SK-N-SH treated with all-trans-retinoic acid at 6 μM for 48 hours (cell line): Measurements from ENCODE around the gene HERPUD2.
A peak's percentile ranks its signal among the peaks of the same experiment; 100 is the strongest.

Source experiments
- ATAC-seq: fragments of 200-7000 bp; cut with Tn5 transposase; 3 replicates; pipeline ENCODE4 v1.9.1; 2020; ENCODE audit warnings: mild to moderate bottlenecking, moderate library complexity
- ARNTL ChIP-seq: fragments of 450-650 bp; formaldehyde crosslinking; IDR thresholded peaks from 2 replicates; pipeline ENCODE4 v1.5.0; 2020; ENCODE audit warnings: low read depth, mild to moderate bottlenecking, moderate library complexity, borderline replicate concordance
- BACH2 ChIP-seq: fragments of 250-450 bp; sonication (Bioruptor Pico); IDR thresholded peaks from 2 replicates; pipeline ENCODE4 v1.9.0; 2021; ENCODE audit warnings: mild to moderate bottlenecking, borderline replicate concordance
- CREB5 ChIP-seq: fragments of 250-450 bp; sonication (Bioruptor Pico); IDR thresholded peaks from 2 replicates; pipeline ENCODE4 v1.5.1; 2020; ENCODE audit warnings: low read depth, mild to moderate bottlenecking, moderate library complexity
- CSDC2 ChIP-seq: fragments of 250-450 bp; sonication (Bioruptor Pico); IDR thresholded peaks from 2 replicates; pipeline ENCODE4 v1.5.0; 2020; ENCODE audit warnings: mild to moderate bottlenecking, moderate library complexity
- CSRNP3 ChIP-seq: fragments of 250-450 bp; sonication (Bioruptor Pico); IDR thresholded peaks from 2 replicates; pipeline ENCODE4 v1.5.1; 2021; ENCODE audit warnings: mild to moderate bottlenecking, moderate library complexity
- ESRRG ChIP-seq: fragments of 250-450 bp; sonication (Bioruptor Pico); IDR thresholded peaks from 2 replicates; pipeline ENCODE4 v1.6.1; 2021; ENCODE audit warnings: mild to moderate bottlenecking
- GLIS3 ChIP-seq: fragments of 250-450 bp; sonication (Bioruptor Pico); IDR thresholded peaks from 2 replicates; pipeline ENCODE4 v1.5.0; 2020; ENCODE audit warnings: mild to moderate bottlenecking, moderate library complexity
- ISL1 ChIP-seq: fragments of 250-450 bp; sonication (Bioruptor Pico); IDR thresholded peaks from 2 replicates; pipeline ENCODE4 v2.1.2; 2022; ENCODE audit warnings: mild to moderate bottlenecking, moderate library complexity
- PATZ1 ChIP-seq: fragments of 250-450 bp; sonication (Bioruptor Pico); IDR thresholded peaks from 2 replicates; pipeline ENCODE4 v1.8.0; 2020; ENCODE audit warnings: mild to moderate bottlenecking, moderate library complexity, borderline replicate concordance
- POU6F1 ChIP-seq: fragments of 250-450 bp; sonication (Bioruptor Pico); IDR thresholded peaks from 2 replicates; pipeline ENCODE4 v1.8.0; 2021; ENCODE audit warnings: low read depth, mild to moderate bottlenecking, moderate library complexity, borderline replicate concordance
- PPARA ChIP-seq: fragments of 250-450 bp; sonication (Bioruptor Pico); IDR thresholded peaks from 2 replicates; pipeline ENCODE4 v1.5.0; 2020; ENCODE audit warnings: mild to moderate bottlenecking, borderline replicate concordance
- RARB ChIP-seq: fragments of 250-450 bp; sonication (Bioruptor Pico); IDR thresholded peaks from 2 replicates; pipeline ENCODE4 v1.8.0; 2021; ENCODE audit warnings: mild to moderate bottlenecking, moderate library complexity
- SNAI2 ChIP-seq: fragments of 250-450 bp; sonication (Bioruptor Pico); IDR thresholded peaks from 2 replicates; pipeline ENCODE4 v1.5.0; 2020; ENCODE audit warnings: mild to moderate bottlenecking, moderate library complexity
- TCF4 ChIP-seq: fragments of 250-450 bp; sonication (Bioruptor Pico); IDR thresholded peaks from 2 replicates; pipeline ENCODE4 v1.8.0; 2021; ENCODE audit warnings: mild to moderate bottlenecking, moderate library complexity, borderline replicate concordance
- TOX ChIP-seq: fragments of 250-450 bp; sonication (Bioruptor Pico); IDR thresholded peaks from 2 replicates; pipeline ENCODE4 v1.8.0; 2021; ENCODE audit warnings: mild to moderate bottlenecking, moderate library complexity, borderline replicate concordance
- TSHZ2 ChIP-seq: fragments of 250-450 bp; sonication (Bioruptor Pico); IDR thresholded peaks from 2 replicates; pipeline ENCODE4 v1.5.0; 2020; ENCODE audit warnings: mild to moderate bottlenecking, moderate library complexity
- ZC3H10 ChIP-seq: fragments of 250-450 bp; sonication (Bioruptor Pico); IDR thresholded peaks from 2 replicates; pipeline ENCODE4 v1.5.1; 2021; ENCODE audit warnings: mild to moderate bottlenecking, moderate library complexity
- ZFP3 ChIP-seq: fragments of 250-450 bp; sonication (Bioruptor Pico); IDR thresholded peaks from 2 replicates; pipeline ENCODE4 v1.5.0; 2020; ENCODE audit warnings: mild to moderate bottlenecking, moderate library complexity
- ZFP30 ChIP-seq: fragments of 450-650 bp; formaldehyde crosslinking; IDR thresholded peaks from 2 replicates; pipeline ENCODE4 v1.5.0; 2022; ENCODE audit warnings: mild to moderate bottlenecking, moderate library complexity
- ZNF565 ChIP-seq: fragments of 450-650 bp; formaldehyde crosslinking; conservative IDR thresholded peaks from 2 replicates; pipeline ENCODE4 v1.5.0; 2020; ENCODE audit warnings: low read depth, mild to moderate bottlenecking, moderate library complexity
- ZNF70 ChIP-seq: fragments of 450-650 bp; formaldehyde crosslinking; IDR thresholded peaks from 2 replicates; pipeline ENCODE4 v1.5.0; 2020; ENCODE audit warnings: mild to moderate bottlenecking, moderate library complexity
- ZNF8 ChIP-seq: fragments of 450-650 bp; formaldehyde crosslinking; IDR thresholded peaks from 2 replicates; pipeline ENCODE4 v1.5.0; 2020; ENCODE audit warnings: mild to moderate bottlenecking, moderate library complexity

HERPUD2 gene

GRCh38 chr7:35736725-35737124, 41.8 kb upstream of the HERPUD2 start:
- ATAC-seq, result no peak
- TF ChIP-seq ESRRG (CRISPR knock-in tag), result no peak
- TF ChIP-seq ZFP3 (CRISPR knock-in tag), result no peak
- no peak for TF ChIP-seq SNAI2 (CRISPR knock-in tag)
- TF ChIP-seq PATZ1 (CRISPR knock-in tag), result no peak
- no peak for TF ChIP-seq ZFP30 (CRISPR knock-in tag)
- no peak for TF ChIP-seq TOX
- TF ChIP-seq CREB5 (CRISPR knock-in tag), result no peak
- TF ChIP-seq CSDC2, result no peak
- no peak for TF ChIP-seq ZNF70
- no peak for TF ChIP-seq ZNF565
- TF ChIP-seq BACH2 (CRISPR knock-in tag), result no peak
- no peak for TF ChIP-seq TSHZ2 (CRISPR knock-in tag)
- TF ChIP-seq ZC3H10, result no peak
- TF ChIP-seq ZNF8 (CRISPR knock-in tag), result no peak
- no peak for TF ChIP-seq TCF4 (CRISPR knock-in tag)

GRCh38 chr7:35735396-35735795, 40.5 kb upstream of the HERPUD2 start:
- no peak for ATAC-seq
- TF ChIP-seq SNAI2 (CRISPR knock-in tag) (no peak), ARNTL (CRISPR knock-in tag) (no peak), GLIS3 (CRISPR knock-in tag) (no peak), TOX (no peak), BACH2 (CRISPR knock-in tag) (no peak), ZC3H10 (no peak), PPARA (CRISPR knock-in tag) (no peak), ESRRG (CRISPR knock-in tag) (no peak), TCF4 (CRISPR knock-in tag) (no peak), CREB5 (CRISPR knock-in tag) (no peak), CSDC2 (no peak), ZNF8 (CRISPR knock-in tag) (no peak), ZFP30 (CRISPR knock-in tag) (no peak), POU6F1 (CRISPR knock-in tag) (no peak), ISL1 (no peak), ZNF565 (no peak), RARB (no peak), ZNF70 (no peak)

- ATAC-seq, result peak; percentile 75
- TF ChIP-seq BACH2 (CRISPR knock-in tag) (no peak), TSHZ2 (CRISPR knock-in tag) (no peak), ISL1 (no peak), SNAI2 (CRISPR knock-in tag) (no peak), PPARA (CRISPR knock-in tag) (no peak), ZC3H10 (no peak), GLIS3 (CRISPR knock-in tag) (no peak), CSRNP3 (CRISPR knock-in tag) (no peak), ZNF70 (no peak), ZNF565 (no peak), TCF4 (CRISPR knock-in tag) (no peak), RARB (no peak)
Observed at GRCh38 chr7:35734001-35734483, 39.1 kb upstream of the HERPUD2 start.
